ENCODE results near the gene GOLGA8A. TPM values are rescaled to one million over a fixed set of nuclear protein-coding genes. Genes with fewer than 3 reads are reported as not detected.
"Not testable (repeated sequence)": the region's sequence is repeated elsewhere in the genome, so short reads cannot be mapped to it uniquely, and the experiment has no call there.

Gene GOLGA8A
- total and polyA plus RNA-seq, 2 donors (not counting 3 experiments of a cell fraction or from before 2014, with no cell fraction given), result 17.8 to 61.1 TPM

- DNase-seq (ENCODE audit: low read depth, low spot score) (no peak), FAIRE-seq (no peak)
- intact Hi-C loops (cut with micrococcal nuclease) (loop anchor here (10.0 kb wide), 3 partner anchors 90 to 330 kb away; partner anchors contain the start of genes EMC4, EMC7, NOP10 and NUTM1), dilution Hi-C loops (cut with MboI; ENCODE audit: extremely low pct_ligation_motif_present, low sequenced_read_pairs) (no loop called here)
- Histone ChIP-seq H3K9me3 (replicated peaks; ENCODE audit: control insufficient read depth, insufficient read depth, low read length) (no peaks in the 10 kb centered on the region), H3K4me2 (ENCODE audit: insufficient read depth, low read length) (no peak overlapping the region), H3K36me3 (ENCODE audit: control insufficient read depth in 2 of 2, extremely low read depth in 1 of 2, insufficient read depth in 2 of 2, low read length in 2 of 2) (no peaks in the 10 kb centered on the region), H3K27ac (ENCODE audit: insufficient read depth, low read depth, low read length) (no peak overlapping the region), H3K79me2 (ENCODE audit: control insufficient read depth, insufficient read depth, low read length) (peaks cover 14% of the 10 kb centered on the region), H3K9me1 (replicated peaks; ENCODE audit: control insufficient read depth, extremely low read depth, insufficient read depth, low read length) (no peaks in the 10 kb centered on the region), H3K4me3 (replicated peaks in 1 of 3; ENCODE audit: insufficient read depth in 1 of 3, low read depth in 1 of 3, low read length in 3 of 3) (no peak overlapping the region), H2AFZ (ENCODE audit: low read depth, low read length) (no peak overlapping the region), H3K4me1 (ENCODE audit: control insufficient read depth, extremely low read depth, insufficient read depth, low read length) (peaks cover 7% of the 10 kb centered on the region), H3K27me3 (ENCODE audit: control insufficient read depth in 2 of 2, insufficient read depth in 2 of 2, low read length in 2 of 2) (peaks cover 0 to under 1% of the 10 kb centered on the region in 2 experiments), H4K20me1 (replicated peaks; ENCODE audit: control insufficient read depth, extremely low read depth, insufficient read depth, low read length) (no peaks in the 10 kb centered on the region), H3K9ac (replicated peaks; ENCODE audit: extremely low read depth, insufficient read depth, low read length) (no peak overlapping the region)
- TF ChIP-seq POLR2A (IDR thresholded peaks at IDR 0.05; ENCODE audit: low read depth, low read length) (no peak), CTCF (IDR thresholded peaks at IDR 0.05; ENCODE audit: extremely low read depth in 1 of 2, insufficient read depth in 1 of 2, low read depth in 1 of 2, low read length in 2 of 2) (no peak), EZH2 (IDR thresholded peaks at IDR 0.05; ENCODE audit: borderline replicate concordance, low read depth, low read length, severe bottlenecking) (no peak), GATA2 (IDR thresholded peaks at IDR 0.05; ENCODE audit: insufficient read depth, insufficient read length, low read depth, low read length) (no peak), MAX (IDR thresholded peaks at IDR 0.05; ENCODE audit: insufficient read depth, insufficient read length) (no peak), FOS (IDR thresholded peaks at IDR 0.05; ENCODE audit: borderline replicate concordance, insufficient read depth, low read length) (no peak), POLR2AphosphoS5 (IDR thresholded peaks at IDR 0.05; ENCODE audit: insufficient read depth, low read depth, low read length) (no peak), JUN (IDR thresholded peaks at IDR 0.05; ENCODE audit: borderline replicate concordance, insufficient read depth, insufficient read length, low read depth) (no peak), MYC (IDR thresholded peaks at IDR 0.05; ENCODE audit: low read depth, low read length) (no peak)
- CTCF ChIA-PET, result interaction anchor here (1.4 kb wide), 1 partner anchor 67 kb away, joined by 4 read pairs; no protein-coding TSS in a partner anchor
- POLR2A ChIA-PET, result no interaction called here
- no TSS peak for BruUV-seq (replicated peaks)
These were observed 2.8 kb downstream of the GOLGA8A start for GRCh38 chr15:34434627-34435305.

GRCh38 chr15:34433956-34434626 is 3.5 kb downstream of the GOLGA8A start:
- BruUV-seq (replicated peaks); dilution Hi-C loops (cut with MboI; ENCODE audit: extremely low pct_ligation_motif_present, low sequenced_read_pairs); H2AFZ ChIP-seq (ENCODE audit: low read depth, low read length); DNase-seq (ENCODE audit: low read depth, low spot score); H3K4me3 ChIP-seq (replicated peaks in 1 of 3; ENCODE audit: insufficient read depth in 1 of 3, low read depth in 1 of 3, low read length in 3 of 3); H3K9me3 ChIP-seq (replicated peaks; ENCODE audit: control insufficient read depth, insufficient read depth, low read length); POLR2A ChIA-PET; H3K9ac ChIP-seq (replicated peaks; ENCODE audit: extremely low read depth, insufficient read depth, low read length); H3K9me1 ChIP-seq (replicated peaks; ENCODE audit: control insufficient read depth, extremely low read depth, insufficient read depth, low read length); H3K27me3 ChIP-seq (ENCODE audit: control insufficient read depth in 2 of 2, insufficient read depth in 2 of 2, low read length in 2 of 2); H3K36me3 ChIP-seq (ENCODE audit: control insufficient read depth in 2 of 2, extremely low read depth in 1 of 2, insufficient read depth in 2 of 2, low read length in 2 of 2); CTCF ChIA-PET; H4K20me1 ChIP-seq (replicated peaks; ENCODE audit: control insufficient read depth, extremely low read depth, insufficient read depth, low read length); H3K27ac ChIP-seq (ENCODE audit: insufficient read depth, low read depth, low read length); H3K4me2 ChIP-seq (ENCODE audit: insufficient read depth, low read length); H3K4me1 ChIP-seq (ENCODE audit: control insufficient read depth, extremely low read depth, insufficient read depth, low read length): not testable (repeated sequence)
- intact Hi-C loops (cut with micrococcal nuclease), result loop anchor here (10.0 kb wide), 3 partner anchors 89 to 329 kb away; partner anchors contain the start of genes EMC4, EMC7, NOP10 and NUTM1
- peak; percentile 46 for FAIRE-seq
- H3K79me2 ChIP-seq (ENCODE audit: control insufficient read depth, insufficient read depth, low read length), result peaks cover 14% of the 10 kb centered on the region
